Left ventricle myocardium inferior (tissue), 1 donor: ENCODE data around the gene PRKCB. TPM values are rescaled to one million over a fixed set of nuclear protein-coding genes. Genes with fewer than 3 reads are reported as not detected.

Source experiments
- DNase-seq: peaks from one replicate; pipeline ENCODE4 v3.0.0-alpha.2; 2020
- H3K27ac ChIP-seq: fragments of 200-600 bp; replicated peaks from 2 replicates; pipeline ENCODE4 v1.8.0; 2021
- H3K27me3 ChIP-seq: fragments of 200-600 bp; 2 replicates; pipeline ENCODE4 v1.8.0; 2021; ENCODE audit warnings: low read depth
- H3K36me3 ChIP-seq: fragments of 200-600 bp; 2 replicates; pipeline ENCODE4 v1.8.0; 2021
- H3K4me1 ChIP-seq: fragments of 200-600 bp; 2 replicates; pipeline ENCODE4 v1.8.0; 2021
- H3K4me3 ChIP-seq: fragments of 200-600 bp; 2 replicates; pipeline ENCODE4 v1.8.0; 2021; ENCODE audit warnings: mild to moderate bottlenecking, moderate library complexity
- H3K9me3 ChIP-seq: fragments of 200-600 bp; replicated peaks from 2 replicates; pipeline ENCODE4 v1.8.0; 2021
- intact Hi-C: fragments of 100-400 bp; cut with micrococcal nuclease; formaldehyde crosslinking; loops from one replicate; pipeline ENCODE4 v1.11.0; 2022
- total RNA-seq: library from RNA; stranded (reverse); fragmentation: NEBNext Ultra II Directional; extraction: Animal tissue kit (Norgen Biotek cat#: 25700); gene quantifications from one replicate; pipeline ENCODE4 v1.2.1, GENCODE V29; 2021
- TF ChIP-seq, protein P1 (sequence below): fragments of 200-600 bp; IDR thresholded peaks from 2 replicates; pipeline ENCODE4 v1.8.0; 2021; ENCODE audit warnings: antibody characterized with exemption, mild to moderate bottlenecking, borderline replicate concordance
- donor health status: DM: no; HTN: yes; CAD: no; lungs with severe emphysema.

Gene PRKCB
- total RNA-seq, 1 donor from 2014 or later: 1.6 TPM

GRCh38 chr16:23858542-23858941, 22.8 kb downstream of the PRKCB start:
- TF ChIP-seq, protein P1, sequence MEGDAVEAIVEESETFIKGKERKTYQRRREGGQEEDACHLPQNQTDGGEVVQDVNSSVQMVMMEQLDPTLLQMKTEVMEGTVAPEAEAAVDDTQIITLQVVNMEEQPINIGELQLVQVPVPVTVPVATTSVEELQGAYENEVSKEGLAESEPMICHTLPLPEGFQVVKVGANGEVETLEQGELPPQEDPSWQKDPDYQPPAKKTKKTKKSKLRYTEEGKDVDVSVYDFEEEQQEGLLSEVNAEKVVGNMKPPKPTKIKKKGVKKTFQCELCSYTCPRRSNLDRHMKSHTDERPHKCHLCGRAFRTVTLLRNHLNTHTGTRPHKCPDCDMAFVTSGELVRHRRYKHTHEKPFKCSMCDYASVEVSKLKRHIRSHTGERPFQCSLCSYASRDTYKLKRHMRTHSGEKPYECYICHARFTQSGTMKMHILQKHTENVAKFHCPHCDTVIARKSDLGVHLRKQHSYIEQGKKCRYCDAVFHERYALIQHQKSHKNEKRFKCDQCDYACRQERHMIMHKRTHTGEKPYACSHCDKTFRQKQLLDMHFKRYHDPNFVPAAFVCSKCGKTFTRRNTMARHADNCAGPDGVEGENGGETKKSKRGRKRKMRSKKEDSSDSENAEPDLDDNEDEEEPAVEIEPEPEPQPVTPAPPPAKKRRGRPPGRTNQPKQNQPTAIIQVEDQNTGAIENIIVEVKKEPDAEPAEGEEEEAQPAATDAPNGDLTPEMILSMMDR: no peak
- intact Hi-C loops: no loop called here
- Histone ChIP-seq H3K9me3 (no peaks in the 10 kb centered on the region), H3K36me3 (no peaks in the 10 kb centered on the region), H3K4me1 (peaks cover 4% of the 10 kb centered on the region), H3K27me3 (peaks cover 71% of the 10 kb centered on the region), H3K27ac (no peak overlapping the region), H3K4me3 (no peak overlapping the region)
- no peak for DNase-seq

- TF ChIP-seq, protein P1: no peak
- DNase-seq: no peak
- Histone ChIP-seq H3K36me3 (no peaks in the 10 kb centered on the region), H3K27ac (no peak overlapping the region), H3K27me3 (peaks cover 79% of the 10 kb centered on the region), H3K9me3 (no peaks in the 10 kb centered on the region), H3K4me3 (no peak overlapping the region), H3K4me1 (peaks cover 4% of the 10 kb centered on the region)
- intact Hi-C loops: no loop called here
Observed at GRCh38 chr16:23859713-23860269, 24.0 kb downstream of the PRKCB start.

DNA sequence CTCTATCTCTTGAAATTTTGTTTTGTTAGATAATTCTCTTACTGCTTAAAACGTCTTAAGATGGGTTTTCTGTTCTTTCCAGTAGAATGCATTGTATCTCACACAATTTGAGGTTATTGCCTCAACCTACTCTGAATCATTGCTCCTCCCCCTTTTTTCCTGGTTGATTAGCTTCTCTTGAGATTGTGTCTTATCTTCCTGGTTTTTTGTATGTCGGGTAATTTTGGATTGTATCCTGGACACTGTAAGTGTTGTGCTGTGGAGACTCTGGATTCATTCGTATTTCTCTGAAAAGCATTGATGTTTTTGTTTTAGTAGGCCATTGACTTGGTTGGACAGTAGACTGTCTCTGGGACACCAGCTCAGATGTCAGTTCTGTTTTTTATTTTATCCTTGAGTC, 26.1 kb downstream of the PRKCB start:
- Histone ChIP-seq H3K9me3 (no peaks in the 10 kb centered on the region), H3K27me3 (peaks cover 81% of the 10 kb centered on the region), H3K36me3 (no peaks in the 10 kb centered on the region), H3K27ac (no peak overlapping the region), H3K4me1 (peaks cover 4% of the 10 kb centered on the region), H3K4me3 (no peak overlapping the region)
- TF ChIP-seq, protein P1: no peak
- intact Hi-C loops: no loop called here
- no peak for DNase-seq

DNA sequence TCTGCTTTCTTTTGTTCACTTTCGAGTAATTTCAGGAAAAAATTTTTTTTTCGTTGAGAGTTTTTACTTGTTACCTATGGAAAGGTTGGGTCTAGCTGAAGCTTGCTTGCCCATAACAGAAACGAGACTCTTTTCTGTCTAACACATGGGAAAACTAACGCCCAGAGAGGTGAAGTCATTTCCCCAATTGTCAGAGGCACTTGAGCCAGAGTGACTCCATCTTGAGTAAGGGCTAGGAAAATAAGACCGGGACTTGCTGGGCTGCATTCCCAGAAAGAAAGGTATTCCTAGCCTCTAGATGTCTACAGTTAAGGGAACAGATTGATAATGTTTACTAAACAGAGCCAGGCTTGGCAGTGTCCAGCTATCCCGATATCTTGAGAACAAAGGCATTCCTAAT, 26.8 kb downstream of the PRKCB start:
- H3K27ac ChIP-seq: no peak overlapping the region
- intact Hi-C loops: no loop called here
- peaks cover 80% of the 10 kb centered on the region for H3K27me3 ChIP-seq
- H3K4me1 ChIP-seq: no peaks in the 10 kb centered on the region
- DNase-seq: no peak
- H3K9me3 ChIP-seq: no peaks in the 10 kb centered on the region
- TF ChIP-seq, protein P1: no peak
- no peak overlapping the region for H3K4me3 ChIP-seq
- H3K36me3 ChIP-seq: no peaks in the 10 kb centered on the region

- Histone ChIP-seq H3K9me3 (no peaks in the 10 kb centered on the region), H3K36me3 (no peaks in the 10 kb centered on the region), H3K4me3 (peak overlapping the region; percentile 14), H3K4me1 (no peaks in the 10 kb centered on the region), H3K27me3 (peaks cover 82% of the 10 kb centered on the region), H3K27ac (no peak overlapping the region)
- no peak for DNase-seq
- intact Hi-C loops: no loop called here
- TF ChIP-seq, protein P1: no peak
Observed at GRCh38 chr16:23863511-23864422, 28.0 kb downstream of the PRKCB start.
